Measurements from ENCODE around the gene ABCC4.
"Not testable (repeated sequence)": the region's sequence is repeated elsewhere in the genome, so short reads cannot be mapped to it uniquely, and the experiment has no call there.

Gene ABCC4

DNA sequence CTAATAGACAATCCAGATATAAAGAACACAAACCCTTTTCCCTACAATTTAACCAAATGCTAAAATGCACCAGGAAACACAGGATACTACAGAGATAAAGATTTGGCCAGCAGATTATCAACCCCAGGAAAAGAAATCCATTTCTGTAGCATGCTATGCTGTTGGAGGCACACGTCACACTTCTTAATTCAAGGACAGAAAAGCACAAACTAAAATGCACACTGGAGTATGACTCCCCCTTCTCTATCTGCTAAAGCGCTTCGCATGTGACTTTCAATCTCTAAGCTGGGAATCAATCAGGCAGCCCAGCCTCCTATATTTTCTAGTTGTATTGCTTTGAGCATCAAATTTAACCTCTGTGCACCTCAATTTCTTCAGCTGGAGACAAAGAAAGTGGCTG lies 22.2 kb downstream of the ABCC4 start:
- no peak overlapping the region for H3K4me3 ChIP-seq
- H3K9me3 ChIP-seq = no peaks in the 10 kb centered on the region
- no peaks in the 10 kb centered on the region for H3K36me3 ChIP-seq
- no peaks in the 10 kb centered on the region for H3K27me3 ChIP-seq
- no peak for DNase-seq
- intact Hi-C loops (cut with DNase I; ENCODE audit: low total_unique reads) = no loop called here
- H3K4me1 ChIP-seq = peaks cover 0 to 4% (median 0%) of the 10 kb centered on the region in 4 donors
- no peak overlapping the region for H3K27ac ChIP-seq
- TF ChIP-seq, protein P1, sequence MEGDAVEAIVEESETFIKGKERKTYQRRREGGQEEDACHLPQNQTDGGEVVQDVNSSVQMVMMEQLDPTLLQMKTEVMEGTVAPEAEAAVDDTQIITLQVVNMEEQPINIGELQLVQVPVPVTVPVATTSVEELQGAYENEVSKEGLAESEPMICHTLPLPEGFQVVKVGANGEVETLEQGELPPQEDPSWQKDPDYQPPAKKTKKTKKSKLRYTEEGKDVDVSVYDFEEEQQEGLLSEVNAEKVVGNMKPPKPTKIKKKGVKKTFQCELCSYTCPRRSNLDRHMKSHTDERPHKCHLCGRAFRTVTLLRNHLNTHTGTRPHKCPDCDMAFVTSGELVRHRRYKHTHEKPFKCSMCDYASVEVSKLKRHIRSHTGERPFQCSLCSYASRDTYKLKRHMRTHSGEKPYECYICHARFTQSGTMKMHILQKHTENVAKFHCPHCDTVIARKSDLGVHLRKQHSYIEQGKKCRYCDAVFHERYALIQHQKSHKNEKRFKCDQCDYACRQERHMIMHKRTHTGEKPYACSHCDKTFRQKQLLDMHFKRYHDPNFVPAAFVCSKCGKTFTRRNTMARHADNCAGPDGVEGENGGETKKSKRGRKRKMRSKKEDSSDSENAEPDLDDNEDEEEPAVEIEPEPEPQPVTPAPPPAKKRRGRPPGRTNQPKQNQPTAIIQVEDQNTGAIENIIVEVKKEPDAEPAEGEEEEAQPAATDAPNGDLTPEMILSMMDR (IDR thresholded peaks at IDR 0.05) = no peak

DNA sequence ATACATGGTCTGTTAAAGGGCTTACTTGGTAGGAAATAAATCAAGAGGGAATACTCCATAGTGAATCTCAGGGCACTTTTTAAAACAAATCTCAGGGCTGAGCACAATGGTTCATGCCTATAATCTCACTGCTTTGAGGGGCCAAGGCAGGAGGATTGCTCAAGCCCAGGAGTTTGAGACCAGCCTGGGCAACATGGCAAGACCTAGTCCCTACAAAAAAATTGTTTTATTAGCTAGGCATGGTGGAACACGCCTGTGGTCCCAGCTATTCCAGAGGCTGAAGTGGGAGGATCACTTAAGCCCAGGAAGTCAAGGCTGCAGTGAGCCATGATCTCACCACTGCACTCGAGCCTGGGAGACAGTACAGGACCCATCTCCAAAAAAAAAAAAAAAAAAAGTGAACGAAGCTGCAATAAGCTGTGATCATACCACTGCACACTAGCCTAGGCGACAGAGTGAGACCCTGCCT lies 25.2 kb downstream of the ABCC4 start:
- Histone ChIP-seq H3K9me3 (no peaks in the 10 kb centered on the region), H3K4me1 (peaks cover 0 to 4% (median 0%) of the 10 kb centered on the region in 4 donors), H3K36me3 (no peaks in the 10 kb centered on the region), H3K27me3 (no peaks in the 10 kb centered on the region), H3K4me3 (no peak overlapping the region), H3K27ac (no peak overlapping the region)
- TF ChIP-seq, protein P1 (IDR thresholded peaks at IDR 0.05) = no peak
- DNase-seq = no peak
- intact Hi-C loops (cut with DNase I; ENCODE audit: low total_unique reads) = no loop called here

DNA sequence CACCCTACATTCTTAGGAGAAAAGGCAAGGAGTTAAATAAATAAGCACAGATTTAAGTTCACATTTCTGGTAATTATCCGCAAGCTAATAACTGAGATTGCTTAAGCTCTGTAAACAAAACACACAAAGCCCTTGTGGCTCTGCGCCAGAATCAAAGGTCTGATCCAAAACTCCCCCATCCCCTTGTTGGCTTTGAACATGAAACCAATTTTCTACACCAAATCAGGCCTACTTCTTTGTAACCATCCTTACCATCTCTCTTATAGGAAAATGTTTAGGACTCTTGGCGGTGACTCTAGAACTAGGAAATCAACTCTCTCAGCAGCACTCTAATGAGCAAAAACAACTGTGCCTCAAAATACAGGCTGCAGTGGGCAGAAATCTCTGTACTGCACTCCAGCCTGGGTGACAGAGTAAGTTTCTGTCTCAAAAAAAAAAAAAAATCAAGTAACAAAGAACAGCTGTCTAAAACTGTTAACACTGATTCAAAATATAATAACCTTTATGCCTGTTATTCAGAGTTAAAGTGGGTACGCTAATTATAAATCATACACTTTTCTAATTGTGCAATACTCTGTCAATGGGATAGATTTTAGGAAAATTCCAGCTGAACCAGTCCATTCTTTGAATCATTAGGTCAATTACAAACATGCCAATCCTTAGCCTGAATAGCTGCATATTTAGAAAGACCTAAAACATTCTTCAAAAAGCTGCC lies 25.8 kb downstream of the ABCC4 start:
- Histone ChIP-seq H3K27ac (no peak overlapping the region), H3K36me3 (no peaks in the 10 kb centered on the region), H3K9me3 (no peaks in the 10 kb centered on the region), H3K4me3 (no peak overlapping the region), H3K27me3 (no peaks in the 10 kb centered on the region), H3K4me1 (peaks cover 0 to under 1% (median 0%) of the 10 kb centered on the region in 4 donors)
- intact Hi-C loops (cut with DNase I; ENCODE audit: low total_unique reads) = no loop called here
- TF ChIP-seq, protein P1 (IDR thresholded peaks at IDR 0.05) = no peak
- no peak for DNase-seq

DNA sequence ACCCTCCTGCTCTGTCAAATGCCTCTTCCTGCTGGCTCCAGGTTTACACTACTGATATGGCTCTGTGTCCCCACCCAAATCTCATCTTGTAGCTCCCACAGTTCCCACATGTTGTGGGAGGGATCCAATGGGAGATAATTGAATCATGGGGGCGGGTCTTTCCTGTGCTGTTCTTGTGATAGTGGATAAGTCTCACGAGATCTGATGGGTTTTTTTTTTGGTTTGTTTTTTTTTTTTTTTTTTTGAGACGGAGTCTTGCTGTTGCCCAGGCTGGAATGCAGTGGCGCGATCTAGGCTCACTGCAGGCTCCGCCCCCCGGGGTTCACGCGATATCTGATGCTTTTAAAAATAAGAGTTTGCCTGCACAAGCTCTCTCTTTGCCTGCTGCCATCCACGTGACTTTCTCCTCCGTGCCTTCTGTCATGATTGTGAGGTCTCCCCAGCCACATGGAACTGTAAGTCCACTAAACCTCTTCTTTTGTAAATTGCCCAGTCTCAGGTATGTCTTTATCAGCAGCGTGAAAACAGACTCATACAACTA lies 27.6 kb downstream of the ABCC4 start:
- H3K27ac ChIP-seq; H3K4me1 ChIP-seq; H3K4me3 ChIP-seq; intact Hi-C loops (cut with DNase I; ENCODE audit: low total_unique reads); H3K36me3 ChIP-seq; DNase-seq; H3K9me3 ChIP-seq; H3K27me3 ChIP-seq: not testable (repeated sequence)

DNA sequence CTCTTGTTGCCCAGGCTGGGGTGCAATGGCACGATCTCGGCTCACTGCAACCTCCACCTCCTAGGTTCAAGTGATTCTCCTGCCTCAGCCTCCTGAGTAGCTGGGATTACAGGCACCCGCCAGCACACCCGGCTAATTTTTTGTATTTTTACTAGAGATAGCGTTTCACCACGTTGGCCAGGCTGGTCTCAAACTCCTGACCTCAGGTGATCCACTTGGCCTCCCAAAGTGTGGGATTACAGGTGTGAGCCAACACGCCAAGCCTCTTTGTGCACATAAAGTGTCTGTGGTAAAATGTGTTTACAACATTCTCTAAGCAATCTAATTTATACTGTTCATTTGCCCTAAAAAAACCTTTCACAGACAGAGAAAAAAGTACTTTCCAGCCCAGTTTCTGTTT lies 29.2 kb downstream of the ABCC4 start:
- H3K4me3 ChIP-seq; intact Hi-C loops (cut with DNase I; ENCODE audit: low total_unique reads); DNase-seq; H3K9me3 ChIP-seq; H3K27me3 ChIP-seq; H3K27ac ChIP-seq; H3K4me1 ChIP-seq; H3K36me3 ChIP-seq: not testable (repeated sequence)

DNA sequence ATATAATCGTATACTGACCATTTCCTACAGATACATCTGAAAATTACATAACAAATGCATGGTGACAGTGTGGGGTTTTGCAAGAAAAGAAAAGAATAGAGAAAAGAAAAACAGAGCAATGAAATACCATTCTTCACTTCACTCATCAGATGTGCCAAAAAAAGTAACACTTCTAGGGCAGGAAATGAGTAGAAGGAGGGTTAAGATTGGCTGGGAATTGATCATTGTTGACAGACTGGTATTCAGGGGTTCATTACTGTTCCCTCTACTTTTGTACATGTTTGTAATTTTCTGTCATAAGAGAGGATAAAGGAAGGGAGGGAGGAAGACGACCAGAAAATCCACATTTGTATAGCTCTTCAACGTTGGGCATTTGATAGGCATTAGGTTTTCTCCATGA lies 31.5 kb downstream of the ABCC4 start:
- H3K9me3 ChIP-seq = no peaks in the 10 kb centered on the region
- no peak for DNase-seq
- H3K27ac ChIP-seq = no peak overlapping the region
- intact Hi-C loops (cut with DNase I; ENCODE audit: low total_unique reads) = no loop called here
- no peaks in the 10 kb centered on the region for H3K4me1 ChIP-seq
- H3K4me3 ChIP-seq = no peak overlapping the region
- TF ChIP-seq, protein P1 (IDR thresholded peaks at IDR 0.05) = no peak
- H3K36me3 ChIP-seq = peaks cover 0 to 5% (median 0%) of the 10 kb centered on the region in 3 donors
- H3K27me3 ChIP-seq = no peaks in the 10 kb centered on the region

DNA sequence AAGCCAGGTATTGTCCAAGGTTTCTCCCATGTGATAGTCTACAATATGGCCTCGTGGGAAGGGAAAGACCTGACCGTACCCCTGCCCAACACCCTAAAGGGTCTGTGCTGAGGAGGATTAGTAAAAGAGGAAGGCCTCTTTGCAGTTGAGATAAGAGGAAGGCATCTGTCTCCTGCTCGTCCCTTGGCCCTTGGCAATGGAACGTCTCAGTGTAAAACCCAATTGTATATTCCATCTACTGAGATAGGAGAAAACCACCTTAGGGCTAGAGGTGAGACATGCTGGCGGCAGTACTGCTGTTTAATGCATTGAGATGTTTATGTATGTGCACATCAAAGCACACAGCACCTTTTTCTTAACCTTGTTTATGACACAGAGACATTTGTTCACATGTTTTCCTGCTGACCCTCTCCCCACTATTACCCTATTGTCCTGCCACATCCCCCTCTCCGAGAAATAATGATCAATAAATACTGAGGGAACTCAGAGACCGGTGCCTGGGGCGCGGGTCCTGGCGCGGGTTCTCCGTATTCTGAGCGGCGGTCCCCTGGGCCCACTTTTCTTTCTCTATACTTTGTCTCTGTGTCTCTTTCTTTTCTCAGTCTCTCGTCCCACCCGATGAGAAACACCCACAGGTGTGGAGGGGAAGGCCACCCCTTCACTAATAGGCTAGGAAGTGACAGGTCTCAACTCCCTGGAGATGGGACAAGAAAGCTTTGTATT lies 32.7 kb downstream of the ABCC4 start:
- H3K36me3 ChIP-seq; H3K27ac ChIP-seq; H3K27me3 ChIP-seq; H3K4me3 ChIP-seq; H3K4me1 ChIP-seq; H3K9me3 ChIP-seq; intact Hi-C loops (cut with DNase I; ENCODE audit: low total_unique reads); DNase-seq: not testable (repeated sequence)

All from tibial artery (tissue), 4 donors.